HuH-7.5 (cell line): Measurements from ENCODE around the gene EPS8L3.
"Not testable (repeated sequence)": the region's sequence is repeated elsewhere in the genome, so short reads cannot be mapped to it uniquely, and the experiment has no call there.

ENCODE experiments used
- DNase-seq: peaks from one replicate; pipeline ENCODE4 v3.0.0; 2011; ENCODE audit warnings: low spot score

EPS8L3 gene

DNA sequence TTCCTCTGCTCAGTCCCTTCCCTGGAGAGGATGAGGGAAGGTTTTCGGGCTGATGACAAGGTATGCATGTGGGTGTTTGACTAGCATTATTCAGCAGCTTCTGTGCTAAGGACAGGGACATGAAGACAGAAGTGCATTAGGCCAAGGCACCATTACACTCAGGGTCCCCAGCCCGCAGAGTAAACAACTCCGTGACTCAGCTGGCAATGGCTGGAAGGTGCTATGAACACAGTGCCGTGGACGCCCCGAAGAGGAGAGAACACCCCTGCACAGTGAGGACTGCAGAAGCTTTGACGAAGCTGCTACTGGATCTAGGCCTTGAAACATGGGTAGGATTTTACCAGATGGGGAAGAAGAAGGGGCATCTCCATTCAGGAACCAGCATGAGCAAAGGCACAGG, 13.7 kb upstream of the EPS8L3 start:
- DNase-seq = no peak

DNA sequence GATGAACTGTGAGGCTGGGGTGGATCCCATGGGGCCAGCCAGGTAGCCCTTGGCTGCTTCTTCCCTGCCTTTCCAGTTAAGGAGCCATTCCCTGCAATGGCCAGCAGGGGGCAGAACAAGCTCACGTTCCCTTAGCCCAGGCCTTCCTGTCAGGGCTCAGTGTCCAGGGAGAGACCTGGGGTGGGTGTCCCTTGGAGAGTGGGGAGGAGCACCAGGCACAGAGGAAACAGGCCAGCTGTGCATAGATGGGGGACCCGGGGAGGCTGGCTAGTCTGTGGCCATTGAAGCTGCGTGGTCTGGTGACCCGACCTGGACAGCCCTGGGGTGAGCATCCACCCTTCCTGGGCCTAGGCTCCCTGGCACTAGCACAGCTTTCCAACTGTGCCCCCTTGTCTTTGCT, 13.2 kb upstream of the EPS8L3 start:
- peak; percentile 75 for DNase-seq

- DNase-seq = no peak
These were observed 12.6 kb upstream of the EPS8L3 start for GRCh38 chr1:109776206-109776835.

DNA sequence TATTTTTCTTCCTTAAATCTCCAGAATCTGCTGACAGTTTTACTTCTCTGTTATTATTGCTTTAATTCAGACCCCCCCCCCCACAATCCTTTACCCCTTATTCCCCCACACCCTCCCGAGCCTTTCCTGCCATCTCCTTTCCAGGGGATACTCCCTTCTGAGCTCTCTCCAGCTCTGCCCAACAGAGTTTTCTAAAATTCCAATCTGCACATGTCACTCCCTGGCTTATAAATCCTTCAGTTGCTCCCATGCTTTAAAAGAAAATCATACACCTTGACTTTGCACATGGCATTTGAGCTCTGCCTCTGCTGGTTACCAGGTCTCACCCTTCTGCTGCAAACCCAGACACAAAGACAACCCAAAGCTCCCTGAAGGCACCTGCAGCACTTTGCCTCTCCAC, 11.7 kb upstream of the EPS8L3 start:
- DNase-seq = no peak

DNA sequence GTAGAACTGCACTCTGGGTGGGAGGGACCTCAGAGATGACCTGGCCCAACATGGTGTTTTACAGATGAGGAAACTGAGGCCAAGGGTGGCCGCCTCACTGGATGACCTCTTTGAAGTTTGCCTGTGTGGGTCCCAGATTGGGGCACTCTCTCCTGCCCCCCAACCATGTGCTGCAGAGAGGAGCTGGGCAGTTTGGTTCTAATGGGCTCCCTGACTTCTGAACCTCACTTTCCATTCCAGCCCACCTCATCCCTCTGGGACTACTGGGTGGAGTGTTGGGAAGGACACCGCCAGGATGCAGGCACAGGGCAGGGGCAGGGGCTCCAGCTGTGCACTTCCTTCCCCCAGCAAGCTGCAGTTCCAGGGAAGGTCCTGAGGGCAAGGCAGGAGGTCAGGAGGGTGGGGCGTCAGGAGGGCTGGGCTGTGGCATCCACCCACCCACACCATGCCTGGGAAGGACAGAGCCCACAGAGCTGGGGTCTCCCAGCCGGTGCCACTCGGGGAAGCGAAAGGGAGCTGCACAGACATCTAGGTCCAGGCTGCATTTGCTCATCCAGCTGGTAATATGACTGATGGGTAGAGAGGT, 10.3 kb upstream of the EPS8L3 start:
- DNase-seq = no peak

- DNase-seq = peak; percentile 78
These were observed 9.6 kb upstream of the EPS8L3 start for GRCh38 chr1:109773203-109773899.

- DNase-seq = no peak
These were observed 9.0 kb upstream of the EPS8L3 start for GRCh38 chr1:109772658-109773202.

GRCh38 chr1:109771712-109772657, 8.3 kb upstream of the EPS8L3 start:
- no peak for DNase-seq

GRCh38 chr1:109770331-109771095, 6.8 kb upstream of the EPS8L3 start:
- DNase-seq = no peak

- no peak for DNase-seq
These were observed 5.8 kb upstream of the EPS8L3 start for GRCh38 chr1:109769330-109770078.

DNA sequence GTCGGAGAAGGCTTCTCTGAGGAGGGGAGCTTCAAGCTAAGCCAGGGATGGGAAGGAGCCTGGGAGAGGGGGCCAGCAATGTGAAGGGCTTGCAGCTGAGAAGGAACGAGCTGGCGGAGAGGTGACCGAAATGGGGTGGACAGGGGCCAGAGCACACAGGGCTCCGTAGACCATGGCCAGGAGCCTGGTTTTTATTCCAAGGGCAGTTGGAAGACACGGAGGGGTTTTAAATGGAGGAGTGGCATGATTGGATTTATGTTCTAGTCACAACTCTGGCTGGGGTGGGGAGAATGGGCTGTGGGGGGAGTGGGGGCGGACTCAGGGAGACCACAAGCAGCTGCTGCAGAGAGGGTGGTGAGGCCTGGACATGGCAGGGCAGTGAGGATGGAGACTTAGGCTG, 5.1 kb upstream of the EPS8L3 start:
- no peak for DNase-seq

DNA sequence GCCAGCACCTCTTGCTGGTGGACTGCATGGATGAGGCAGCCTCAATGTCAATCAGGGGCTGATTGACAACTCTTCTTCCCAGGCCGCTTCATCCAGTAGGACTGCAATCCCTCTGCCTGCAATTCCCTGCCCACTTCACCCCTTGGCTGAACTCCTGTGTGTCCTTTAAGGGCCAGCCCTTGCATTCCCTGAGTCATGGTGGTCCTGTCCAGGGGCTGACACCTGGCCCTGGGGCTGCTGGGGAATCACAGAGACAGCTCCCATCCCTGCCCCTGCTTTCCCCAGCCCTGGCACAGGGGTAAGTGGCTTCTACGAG, 4.6 kb upstream of the EPS8L3 start:
- no peak for DNase-seq

- no peak for DNase-seq
These were observed 4.1 kb upstream of the EPS8L3 start for GRCh38 chr1:109767637-109768334.

- DNase-seq = not testable (repeated sequence)
These were observed 3.4 kb upstream of the EPS8L3 start for GRCh38 chr1:109766991-109767636.

GRCh38 chr1:109765896-109766615, 2.3 kb upstream of the EPS8L3 start:
- no peak for DNase-seq

- DNase-seq = no peak
These were observed 1.7 kb upstream of the EPS8L3 start for GRCh38 chr1:109765483-109765815.

GRCh38 chr1:109764561-109765482, 1.1 kb upstream of the EPS8L3 start:
- DNase-seq = no peak
